MCF 10A (cell line): ENCODE measurements around the gene AIRE. TPM values are rescaled to one million over a fixed set of nuclear protein-coding genes. Genes with fewer than 3 reads are reported as not detected.

Experiments
- BruUV-seq: library from RNA; stranded (reverse); fragments of 400-500 nt; replicated peaks from 2 replicates; lab custom pipeline; 2021; lab: Mats Ljungman, UMichigan
- CTCF ChIA-PET: fragments of 300-600 bp; sonication (Branson Sonifier 250); formaldehyde crosslinking; extraction: SDS; loops from one replicate; lab custom pipeline; 2021; ENCODE audit warnings: antibody characterized with exemption, inconsistent platforms; lab: Yijun Ruan, JAX
- POLR2A ChIA-PET: fragments of 300-600, 350-650 bp; sonication (Branson Sonifier 250); formaldehyde crosslinking; extraction: SDS; loops from one replicate; lab custom pipeline; 2020; ENCODE audit warnings: antibody characterized with exemption, inconsistent platforms; lab: Yijun Ruan, JAX
- DNase-seq: peaks from one replicate; pipeline ENCODE4 v3.0.0-alpha.2; 2018; ENCODE audit not compliant: unreplicated experiment
- H3K27ac Mint-ChIP-seq: one replicate; pipeline ENCODE4 v1.8.0; 2022; ENCODE audit warnings: mild to moderate bottlenecking, low read depth, mixed read lengths; ENCODE audit not compliant: unreplicated experiment
- H3K27me3 Mint-ChIP-seq: one replicate; pipeline ENCODE4 v1.8.0; 2022; ENCODE audit warnings: mixed read lengths; ENCODE audit not compliant: insufficient read depth, unreplicated experiment
- H3K36me3 Mint-ChIP-seq: one replicate; pipeline ENCODE4 v1.8.0; 2022; ENCODE audit warnings: mild to moderate bottlenecking, moderate library complexity, mixed read lengths; ENCODE audit not compliant: insufficient read depth, unreplicated experiment
- H3K4me1 Mint-ChIP-seq: one replicate; pipeline ENCODE4 v1.8.0; 2022; ENCODE audit warnings: mixed read lengths; ENCODE audit not compliant: insufficient read depth, unreplicated experiment
- H3K4me3 Mint-ChIP-seq: one replicate; pipeline ENCODE4 v1.8.0; 2022; ENCODE audit warnings: mild to moderate bottlenecking, moderate library complexity, mixed read lengths; ENCODE audit not compliant: unreplicated experiment
- H3K9me3 Mint-ChIP-seq: one replicate; pipeline ENCODE4 v1.8.0; 2022; ENCODE audit warnings: mixed read lengths; ENCODE audit not compliant: unreplicated experiment
- CTCF ChIP-seq: fragments of 200-600 bp; IDR thresholded peaks from one replicate; pipeline ENCODE4 v1.8.0; 2022; ENCODE audit warnings: antibody characterized with exemption, mild to moderate bottlenecking; ENCODE audit not compliant: unreplicated experiment
- intact Hi-C: fragments of 100-400 bp; cut with micrococcal nuclease; formaldehyde crosslinking; loops from 2 replicates; pipeline ENCODE4 v1.14.1; 2022
- total RNA-seq: library from RNA; stranded (reverse); gene quantifications from 2 replicates; pipeline ENCODE4 v1.2.3, GENCODE V29; 2022

AIRE gene
- total RNA-seq, 1 experiment from 2014 or later: not detected

- CTCF ChIA-PET: no interaction called here
These were observed 43.6 kb downstream of the AIRE start for GRCh38 chr21:44329086-44329889.

GRCh38 chr21:44329971-44330681 is 44.5 kb downstream of the AIRE start:
- Mint-ChIP-seq H3K27me3 (no peaks in the 10 kb centered on the region), H3K9me3 (no peaks in the 10 kb centered on the region), H3K4me1 (no peaks in the 10 kb centered on the region), H3K4me3 (no peak overlapping the region), H3K27ac (no peak overlapping the region), H3K36me3 (peaks cover 16% of the 10 kb centered on the region)
- CTCF ChIA-PET: no interaction called here
- intact Hi-C loops: no loop called here
- POLR2A ChIA-PET: interaction anchor here (2.8 kb wide), 1 partner anchor 8 kb away, joined by 9 read pairs; the partner anchor contains the start of gene CFAP410
- BruUV-seq: no TSS peak
- DNase-seq: no peak
- no peak for TF ChIP-seq CTCF

More at GRCh38 chr21:44329086-44329889, 43.6 kb downstream of the AIRE start:
- no peak for TF ChIP-seq CTCF
- Mint-ChIP-seq H3K4me1 (no peaks in the 10 kb centered on the region), H3K36me3 (peaks cover 16% of the 10 kb centered on the region), H3K4me3 (no peak overlapping the region), H3K27ac (no peak overlapping the region), H3K9me3 (no peaks in the 10 kb centered on the region), H3K27me3 (no peaks in the 10 kb centered on the region)
- intact Hi-C loops: no loop called here
- DNase-seq: no peak
- BruUV-seq: no TSS peak
- POLR2A ChIA-PET: interaction anchor here (2.8 kb wide), 1 partner anchor 9 kb away, joined by 9 read pairs; the partner anchor contains the start of gene CFAP410

- no peak for DNase-seq
- Mint-ChIP-seq H3K4me3 (no peak overlapping the region), H3K36me3 (peaks cover 16% of the 10 kb centered on the region), H3K9me3 (no peaks in the 10 kb centered on the region), H3K27me3 (no peaks in the 10 kb centered on the region), H3K27ac (no peak overlapping the region), H3K4me1 (no peaks in the 10 kb centered on the region)
- CTCF ChIA-PET: interaction anchor here (0.7 kb wide), 2 partner anchors 237 to 290 kb away, joined by 3 read pairs; no protein-coding TSS in a partner anchor
- no TSS peak for BruUV-seq
- intact Hi-C loops: no loop called here
- POLR2A ChIA-PET: interaction anchor here (2.8 kb wide), 1 partner anchor 7 kb away, joined by 9 read pairs; the partner anchor contains the start of gene CFAP410
- no peak for TF ChIP-seq CTCF
These were observed 45.0 kb downstream of the AIRE start for GRCh38 chr21:44330698-44331097.

GRCh38 chr21:44331209-44331608 is 45.5 kb downstream of the AIRE start:
- intact Hi-C loops: no loop called here
- CTCF ChIA-PET: interaction anchor here (0.7 kb wide), 2 partner anchors 237 to 290 kb away, joined by 3 read pairs; no protein-coding TSS in a partner anchor
- Mint-ChIP-seq H3K36me3 (peaks cover 16% of the 10 kb centered on the region), H3K27ac (no peak overlapping the region), H3K27me3 (no peaks in the 10 kb centered on the region), H3K4me1 (no peaks in the 10 kb centered on the region), H3K4me3 (no peak overlapping the region), H3K9me3 (no peaks in the 10 kb centered on the region)
- no peak for TF ChIP-seq CTCF
- no TSS peak for BruUV-seq
- DNase-seq: no peak
- POLR2A ChIA-PET: no interaction called here
